T-cell (primary cell): ENCODE measurements around the gene NEK11. TPM values are rescaled to one million over a fixed set of nuclear protein-coding genes. Genes with fewer than 3 reads are reported as not detected.

Experiments
- ATAC-seq, 4 experiments: fragments of 200-7000 bp in 3 of 4; fragments of 150-1000 bp in 1 of 4; cut with Tn5 transposase; replicated peaks in 1 of 4; 1 replicate in 3 of 4; 2 replicates in 1 of 4; pipeline ENCODE4 v1.10.0; 2021; ENCODE audit warnings: moderate library complexity in 3 of 4, mild to moderate bottlenecking in 2 of 4, moderate number of reproducible peaks in 1 of 4
- CTCF ChIA-PET, 2 donors: fragments of 300-600 bp; sonication (Branson Sonifier 250); formaldehyde crosslinking; loops; one replicate each; lab custom pipeline; 2022; ENCODE audit warnings: antibody characterized with exemption in 2 of 2; lab: Charles Lee
- POLR2A ChIA-PET, 2 donors: fragments of 300-600 bp; sonication (Branson Sonifier 250); formaldehyde crosslinking; loops; one replicate each; lab custom pipeline; 2022; ENCODE audit warnings: antibody characterized with exemption in 2 of 2; lab: Charles Lee
- DNase-seq, 35 experiments: peaks; one replicate each; pipeline versions ENCODE4 v3.0.0 to v3.0.0-alpha.2; 2013 to 2023
- H3K27ac ChIP-seq: one replicate; pipeline ENCODE4 v1.5.1; 2013; ENCODE audit warnings: low read length
- H3K27me3 ChIP-seq, 2 experiments: replicated peaks in 1 of 2; 1 replicate in 1 of 2; 2 replicates in 1 of 2; pipeline versions ENCODE4 v1.6.1 to v1.7.0; 2013; ENCODE audit warnings: low read length in 1 of 2, mixed read lengths in 1 of 2; ENCODE audit not compliant: control insufficient read depth in 2 of 2, insufficient read depth in 2 of 2; ENCODE audit errors: extremely low read depth in 1 of 2
- H3K36me3 ChIP-seq, 2 donors: 1 replicate in 1 of 2; 2 replicates in 1 of 2; pipeline versions ENCODE4 v1.6.1 to v1.7.0; 2013; ENCODE audit warnings: low read length in 1 of 2; ENCODE audit not compliant: control insufficient read depth in 2 of 2, insufficient read depth in 1 of 2; ENCODE audit errors: extremely low read depth in 1 of 2
- H3K4me1 ChIP-seq, 2 experiments: 1 replicate in 1 of 2; 2 replicates in 1 of 2; pipeline versions ENCODE4 v1.6.1 to v1.7.0; 2013; ENCODE audit warnings: low read length in 2 of 2, mixed read lengths in 1 of 2; ENCODE audit not compliant: insufficient read depth in 2 of 2, control insufficient read depth in 1 of 2; ENCODE audit errors: extremely low read depth in 1 of 2
- H3K4me3 ChIP-seq, 2 donors: 1 replicate in 1 of 2; 2 replicates in 1 of 2; pipeline versions ENCODE4 v1.5.1 to v1.7.0; 2013; ENCODE audit warnings: mild to moderate bottlenecking in 2 of 2, low read length in 1 of 2, moderate library complexity in 1 of 2; ENCODE audit not compliant: control insufficient read depth in 1 of 2; ENCODE audit errors: extremely low read depth in 1 of 2
- H3K9me3 ChIP-seq: 2 replicates; pipeline ENCODE4 v1.7.0; 2013
- H3K27ac Mint-ChIP-seq, 2 donors: one replicate each; pipeline ENCODE4 v1.8.0; 2020 to 2021; ENCODE audit warnings: mild to moderate bottlenecking in 2 of 2, mixed read lengths in 2 of 2
- H3K27me3 Mint-ChIP-seq, 2 donors: one replicate each; pipeline ENCODE4 v1.8.0; 2021 to 2022; ENCODE audit warnings: mixed read lengths in 2 of 2
- H3K36me3 Mint-ChIP-seq: one replicate; pipeline ENCODE4 v1.8.0; 2021; ENCODE audit warnings: mixed read lengths
- H3K4me1 Mint-ChIP-seq, 3 donors: one replicate each; pipeline ENCODE4 v1.8.0; 2020 to 2022; ENCODE audit warnings: mixed read lengths in 3 of 3, mild to moderate bottlenecking in 1 of 3
- H3K4me3 Mint-ChIP-seq, 3 donors: one replicate each; pipeline ENCODE4 v1.8.0; 2020 to 2022; ENCODE audit warnings: mild to moderate bottlenecking in 3 of 3, mixed read lengths in 3 of 3, moderate library complexity in 3 of 3
- H3K9me3 Mint-ChIP-seq, 3 donors: one replicate each; pipeline ENCODE4 v1.8.0; 2020 to 2022; ENCODE audit warnings: mixed read lengths in 3 of 3
- WGBS: methylation state at CpG from one replicate; pipeline ENCODE4 v1.1.5; 2013; ENCODE audit warnings: missing lambda C conversion rate; ENCODE audit not compliant: insufficient coverage; 5-methylcytosine and 5-hydroxymethylcytosine counted together
- total RNA-seq, 35 experiments: library from RNA in 6 of 35; stranded (reverse) in 6 of 35; fragments of 120-200 nt in 1 of 35; gene quantifications; one replicate each; pipeline versions ENCODE4 v1.2.1 to v1.2.4 and lab custom pipeline; 2013 to 2026

Gene NEK11
- total RNA-seq, 5 donors from 2014 or later (not counting 1 experiment from before 2014, with no cell fraction given): 3.8 to 6.5 (median 4.5) TPM

- H3K4me3 ChIP-seq: no peak overlapping the region
- no peaks in the 10 kb centered on the region for H3K4me1 ChIP-seq
- ATAC-seq: no peak
- H3K27me3 ChIP-seq: no peaks in the 10 kb centered on the region
- H3K9me3 ChIP-seq: no peaks in the 10 kb centered on the region
- no peaks in the 10 kb centered on the region for H3K36me3 Mint-ChIP-seq
- no CpG with 5 or more reads among the region's 2 CpGs for WGBS
- no peak overlapping the region for H3K27ac Mint-ChIP-seq
- ChIA-PET CTCF (no interaction called here), POLR2A (interaction anchor here in 1 of 2 donors (0.5 kb wide), 1 partner anchor 31 kb away, joined by 3 read pairs; no protein-coding TSS in a partner anchor)
- H3K4me3 Mint-ChIP-seq: no peak overlapping the region
- no peaks in the 10 kb centered on the region for H3K9me3 Mint-ChIP-seq
- no peak overlapping the region for H3K27ac ChIP-seq
- H3K4me1 Mint-ChIP-seq: peaks cover 0 to 6% (median 3%) of the 10 kb centered on the region in 3 donors
- no peaks in the 10 kb centered on the region for H3K36me3 ChIP-seq
- DNase-seq: no peak
- no peaks in the 10 kb centered on the region for H3K27me3 Mint-ChIP-seq
Observed at GRCh38 chr3:131072099-131072559, 45.5 kb downstream of the NEK11 start.

DNA sequence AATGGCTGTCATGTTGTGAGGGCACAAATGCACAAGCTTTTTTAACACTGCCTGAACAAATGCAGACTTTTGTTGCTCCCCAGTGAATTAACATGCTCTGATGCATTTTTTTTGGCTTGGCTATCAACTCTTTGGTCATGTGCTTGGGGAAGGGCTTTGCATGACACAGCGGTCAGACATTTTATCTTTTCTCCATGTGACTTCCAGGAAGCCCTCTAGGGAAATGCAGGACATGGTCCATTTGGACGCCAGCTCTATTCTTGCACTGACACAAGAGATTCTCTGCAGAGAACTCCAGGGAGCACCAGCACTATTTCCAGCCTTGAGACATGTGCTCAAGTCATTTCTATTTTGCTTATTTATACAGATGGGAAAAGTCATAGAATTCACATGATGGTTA is 46.2 kb downstream of the NEK11 start:
- Mint-ChIP-seq H3K4me1 (peaks cover 0 to 6% (median 3%) of the 10 kb centered on the region in 3 donors), H3K9me3 (no peaks in the 10 kb centered on the region), H3K27me3 (no peaks in the 10 kb centered on the region), H3K27ac (no peak overlapping the region), H3K36me3 (no peaks in the 10 kb centered on the region), H3K4me3 (no peak overlapping the region)
- WGBS: 100% methylated on average over 2 of the region's 2 CpGs
- no peaks in the 10 kb centered on the region for H3K36me3 ChIP-seq
- no peaks in the 10 kb centered on the region for H3K4me1 ChIP-seq
- CTCF ChIA-PET: no interaction called here
- no peak overlapping the region for H3K27ac ChIP-seq
- no peaks in the 10 kb centered on the region for H3K27me3 ChIP-seq
- DNase-seq: no peak
- ATAC-seq: no peak
- no peaks in the 10 kb centered on the region for H3K9me3 ChIP-seq
- POLR2A ChIA-PET: no interaction called here
- H3K4me3 ChIP-seq: no peak overlapping the region

- no peaks in the 10 kb centered on the region for H3K9me3 Mint-ChIP-seq
- Histone ChIP-seq H3K4me1 (no peaks in the 10 kb centered on the region), H3K27ac (no peak overlapping the region), H3K4me3 (no peak overlapping the region), H3K36me3 (no peaks in the 10 kb centered on the region), H3K27me3 (no peaks in the 10 kb centered on the region), H3K9me3 (no peaks in the 10 kb centered on the region)
- DNase-seq (no peak), ATAC-seq (peak in 1 of 4 experiments; percentile 19)
- CTCF ChIA-PET: interaction anchor here in 1 of 2 donors (0.5 kb wide), 1 partner anchor 322 kb away, joined by 4 read pairs; no protein-coding TSS in a partner anchor
- POLR2A ChIA-PET: no interaction called here
- no peak overlapping the region for H3K27ac Mint-ChIP-seq
- H3K4me1 Mint-ChIP-seq: peaks cover 0 to 6% (median 3%) of the 10 kb centered on the region in 3 donors
- no peaks in the 10 kb centered on the region for H3K27me3 Mint-ChIP-seq
- WGBS: no CpG with 5 or more reads among the region's 4 CpGs
- no peaks in the 10 kb centered on the region for H3K36me3 Mint-ChIP-seq
- H3K4me3 Mint-ChIP-seq: no peak overlapping the region
Observed at GRCh38 chr3:131075632-131076328, 49.1 kb downstream of the NEK11 start.

- Mint-ChIP-seq H3K27ac (no peak overlapping the region), H3K4me1 (no peaks in the 10 kb centered on the region), H3K9me3 (no peaks in the 10 kb centered on the region), H3K36me3 (peaks cover 3% of the 10 kb centered on the region), H3K4me3 (no peak overlapping the region), H3K27me3 (no peaks in the 10 kb centered on the region)
- ChIA-PET POLR2A (interaction anchor here in 1 of 2 donors (0.6 kb wide), 1 partner anchor 38 kb away, joined by 3 read pairs; no protein-coding TSS in a partner anchor), CTCF (no interaction called here)
- H3K36me3 ChIP-seq: no peaks in the 10 kb centered on the region
- no peak for DNase-seq
- no peak for ATAC-seq
- H3K27me3 ChIP-seq: no peaks in the 10 kb centered on the region
- no peaks in the 10 kb centered on the region for H3K9me3 ChIP-seq
- no peak overlapping the region for H3K27ac ChIP-seq
- H3K4me3 ChIP-seq: no peak overlapping the region
- no peaks in the 10 kb centered on the region for H3K4me1 ChIP-seq
- WGBS: no CpG with 5 or more reads among the region's 1 CpG
Observed at GRCh38 chr3:131077904-131078303, 51.2 kb downstream of the NEK11 start.

GRCh38 chr3:131079086-131079485 is 52.4 kb downstream of the NEK11 start:
- no CpG with 5 or more reads among the region's 1 CpG for WGBS
- no peaks in the 10 kb centered on the region for H3K9me3 Mint-ChIP-seq
- no peak for ATAC-seq

DNA sequence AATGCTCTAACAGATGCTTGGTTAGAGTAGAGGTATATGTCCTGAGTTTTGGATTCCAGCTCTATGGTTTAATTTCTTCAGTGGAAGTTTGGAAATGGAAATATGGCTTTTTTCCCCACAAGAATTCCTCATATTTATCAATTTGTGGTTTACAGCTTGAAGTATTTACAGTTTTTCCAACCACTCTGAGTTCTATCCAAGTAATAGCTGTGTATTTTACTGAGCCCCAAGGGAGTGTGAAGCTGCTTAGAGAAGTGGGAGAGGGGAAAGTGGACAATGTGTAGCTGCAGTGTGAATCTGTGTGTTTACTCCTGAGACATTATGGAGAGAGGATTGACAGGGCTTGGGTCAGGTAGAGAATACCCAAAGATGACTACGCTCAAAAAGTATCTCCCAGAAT is 54.5 kb downstream of the NEK11 start:
- Mint-ChIP-seq H3K4me1 (peaks cover 0 to 4% (median 2%) of the 10 kb centered on the region in 3 donors), H3K27ac (no peak overlapping the region), H3K27me3 (no peaks in the 10 kb centered on the region), H3K36me3 (peaks cover 3% of the 10 kb centered on the region), H3K9me3 (no peaks in the 10 kb centered on the region), H3K4me3 (no peak overlapping the region)
- Histone ChIP-seq H3K4me1 (no peaks in the 10 kb centered on the region), H3K36me3 (no peaks in the 10 kb centered on the region), H3K27ac (no peak overlapping the region), H3K27me3 (no peaks in the 10 kb centered on the region), H3K9me3 (no peaks in the 10 kb centered on the region), H3K4me3 (no peak overlapping the region)
- POLR2A ChIA-PET: no interaction called here
- ATAC-seq (no peak), DNase-seq (no peak)
- CTCF ChIA-PET: no interaction called here
- no CpG with 5 or more reads among the region's 1 CpG for WGBS

More at GRCh38 chr3:131079086-131079485, 52.4 kb downstream of the NEK11 start:
- Histone ChIP-seq H3K27me3 (no peaks in the 10 kb centered on the region), H3K36me3 (no peaks in the 10 kb centered on the region), H3K9me3 (no peaks in the 10 kb centered on the region), H3K4me1 (no peaks in the 10 kb centered on the region), H3K4me3 (no peak overlapping the region), H3K27ac (no peak overlapping the region)
- ChIA-PET CTCF (no interaction called here), POLR2A (no interaction called here)
- Mint-ChIP-seq H3K36me3 (peaks cover 3% of the 10 kb centered on the region), H3K27me3 (no peaks in the 10 kb centered on the region), H3K4me1 (peaks cover 0 to 4% (median 2%) of the 10 kb centered on the region in 3 donors), H3K4me3 (no peak overlapping the region), H3K27ac (no peak overlapping the region)
- no peak for DNase-seq
